ENCODE results near the gene TENM4.

Gene TENM4

DNA sequence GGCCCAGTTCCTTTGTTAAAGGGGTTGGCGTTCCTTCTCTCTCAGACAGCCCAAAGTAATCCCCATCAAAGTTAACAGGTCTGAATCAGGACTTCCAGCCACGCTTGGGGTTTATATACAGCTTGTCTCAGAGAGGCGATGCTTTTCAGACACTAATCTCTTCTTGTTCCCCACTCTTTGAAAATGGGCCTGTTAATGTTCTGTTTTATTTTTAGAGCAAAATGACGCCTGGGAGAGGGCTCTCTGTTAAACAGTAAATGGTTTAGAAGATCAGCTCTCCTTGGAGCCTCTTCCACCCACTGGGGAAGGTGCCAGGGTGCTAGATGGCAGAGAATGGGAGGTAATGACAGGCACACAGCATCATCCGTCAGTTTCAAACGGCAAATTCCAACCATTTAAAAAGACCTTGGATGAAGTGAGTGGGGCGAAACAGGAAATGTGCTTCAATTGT is 630.2 kb downstream of the TENM4 start:
- DNase-seq (ENCODE audit: low read depth) = no peak
- H3K4me3 ChIP-seq (ENCODE audit: control insufficient read depth, low read depth, low read length) = no peak overlapping the region
- TF ChIP-seq, protein P1, sequence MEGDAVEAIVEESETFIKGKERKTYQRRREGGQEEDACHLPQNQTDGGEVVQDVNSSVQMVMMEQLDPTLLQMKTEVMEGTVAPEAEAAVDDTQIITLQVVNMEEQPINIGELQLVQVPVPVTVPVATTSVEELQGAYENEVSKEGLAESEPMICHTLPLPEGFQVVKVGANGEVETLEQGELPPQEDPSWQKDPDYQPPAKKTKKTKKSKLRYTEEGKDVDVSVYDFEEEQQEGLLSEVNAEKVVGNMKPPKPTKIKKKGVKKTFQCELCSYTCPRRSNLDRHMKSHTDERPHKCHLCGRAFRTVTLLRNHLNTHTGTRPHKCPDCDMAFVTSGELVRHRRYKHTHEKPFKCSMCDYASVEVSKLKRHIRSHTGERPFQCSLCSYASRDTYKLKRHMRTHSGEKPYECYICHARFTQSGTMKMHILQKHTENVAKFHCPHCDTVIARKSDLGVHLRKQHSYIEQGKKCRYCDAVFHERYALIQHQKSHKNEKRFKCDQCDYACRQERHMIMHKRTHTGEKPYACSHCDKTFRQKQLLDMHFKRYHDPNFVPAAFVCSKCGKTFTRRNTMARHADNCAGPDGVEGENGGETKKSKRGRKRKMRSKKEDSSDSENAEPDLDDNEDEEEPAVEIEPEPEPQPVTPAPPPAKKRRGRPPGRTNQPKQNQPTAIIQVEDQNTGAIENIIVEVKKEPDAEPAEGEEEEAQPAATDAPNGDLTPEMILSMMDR (IDR thresholded peaks at IDR 0.05; ENCODE audit: control insufficient read depth, insufficient read depth, low read depth, low read length, missing control alignments) = no peak

DNA sequence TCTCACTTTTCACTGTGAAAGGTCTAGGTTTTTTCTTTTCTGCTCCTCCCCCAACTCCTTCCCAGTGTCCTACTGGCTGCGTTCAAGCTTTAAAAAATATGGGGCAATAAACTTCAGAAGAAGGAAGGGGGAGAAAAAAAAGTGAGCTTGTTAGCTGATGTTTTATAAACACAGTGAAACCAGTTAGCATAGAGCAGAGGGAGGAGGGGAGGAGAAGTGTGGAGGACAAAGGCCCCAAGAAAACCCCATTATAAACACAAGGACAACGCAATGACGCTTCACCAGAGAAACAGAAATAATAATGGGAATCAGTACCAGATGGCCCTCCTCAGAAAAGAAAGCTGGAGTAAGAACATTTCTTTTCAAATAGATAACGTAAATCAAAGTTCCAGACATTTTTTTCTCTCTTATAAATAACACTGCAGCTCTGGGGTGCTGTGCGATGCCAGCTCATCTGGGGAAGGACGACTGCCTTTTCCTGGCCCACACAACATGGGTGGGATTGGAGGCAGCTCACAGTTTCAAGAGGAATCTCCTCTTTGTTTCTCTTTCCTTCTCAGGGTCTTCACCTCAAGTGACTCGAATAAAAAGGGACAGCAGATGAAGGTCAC is 630.8 kb downstream of the TENM4 start:
- no peak for DNase-seq (ENCODE audit: low read depth)
- TF ChIP-seq, protein P1 (IDR thresholded peaks at IDR 0.05; ENCODE audit: control insufficient read depth, insufficient read depth, low read depth, low read length, missing control alignments) = no peak
- no peak overlapping the region for H3K4me3 ChIP-seq (ENCODE audit: control insufficient read depth, low read depth, low read length)

DNA sequence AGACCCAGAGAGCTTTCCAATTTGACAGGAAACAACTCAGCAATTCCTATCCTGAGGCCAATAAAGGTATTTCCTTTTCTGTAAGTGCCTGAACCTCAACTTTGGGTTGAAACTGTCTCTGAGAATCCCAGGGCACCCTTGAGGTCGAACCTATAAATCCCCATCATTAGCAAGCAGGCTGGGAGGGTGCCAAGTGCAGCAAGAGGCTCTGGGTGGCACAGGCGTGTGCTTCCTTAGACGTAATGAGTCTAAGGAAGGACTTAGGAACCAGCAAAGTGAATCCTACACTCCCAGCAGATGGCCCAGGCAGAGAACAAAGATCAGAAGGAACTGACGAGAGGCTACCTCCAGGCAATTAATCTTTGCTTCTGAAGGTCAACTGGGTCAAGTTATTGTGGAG is 631.9 kb downstream of the TENM4 start:
- DNase-seq (ENCODE audit: low read depth) = no peak
- no peak overlapping the region for H3K4me3 ChIP-seq (ENCODE audit: control insufficient read depth, low read depth, low read length)
- TF ChIP-seq, protein P1 (IDR thresholded peaks at IDR 0.05; ENCODE audit: control insufficient read depth, insufficient read depth, low read depth, low read length, missing control alignments) = no peak

DNA sequence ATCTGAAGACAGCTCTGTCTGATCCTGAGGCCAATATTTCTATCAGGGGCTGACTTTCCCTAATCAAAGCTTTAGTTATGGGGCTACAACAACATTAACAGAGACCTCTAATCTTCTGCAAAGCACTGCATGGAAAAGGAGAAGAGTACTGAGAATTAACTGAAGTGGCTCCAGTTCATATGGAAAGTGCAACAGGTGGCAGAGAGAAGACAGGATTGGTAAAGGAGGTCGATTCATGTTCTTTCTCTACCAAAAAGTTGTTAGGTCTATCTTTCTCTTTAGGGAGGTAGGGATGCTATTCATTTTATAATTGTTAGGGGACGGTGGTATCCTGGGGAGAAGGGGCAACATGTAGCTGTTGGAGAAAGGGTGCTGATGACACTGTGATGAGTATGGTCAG is 633.5 kb downstream of the TENM4 start:
- H3K4me3 ChIP-seq (ENCODE audit: control insufficient read depth, low read depth, low read length) = no peak overlapping the region
- no peak for DNase-seq (ENCODE audit: low read depth)
- TF ChIP-seq, protein P1 (IDR thresholded peaks at IDR 0.05; ENCODE audit: control insufficient read depth, insufficient read depth, low read depth, low read length, missing control alignments) = no peak

DNA sequence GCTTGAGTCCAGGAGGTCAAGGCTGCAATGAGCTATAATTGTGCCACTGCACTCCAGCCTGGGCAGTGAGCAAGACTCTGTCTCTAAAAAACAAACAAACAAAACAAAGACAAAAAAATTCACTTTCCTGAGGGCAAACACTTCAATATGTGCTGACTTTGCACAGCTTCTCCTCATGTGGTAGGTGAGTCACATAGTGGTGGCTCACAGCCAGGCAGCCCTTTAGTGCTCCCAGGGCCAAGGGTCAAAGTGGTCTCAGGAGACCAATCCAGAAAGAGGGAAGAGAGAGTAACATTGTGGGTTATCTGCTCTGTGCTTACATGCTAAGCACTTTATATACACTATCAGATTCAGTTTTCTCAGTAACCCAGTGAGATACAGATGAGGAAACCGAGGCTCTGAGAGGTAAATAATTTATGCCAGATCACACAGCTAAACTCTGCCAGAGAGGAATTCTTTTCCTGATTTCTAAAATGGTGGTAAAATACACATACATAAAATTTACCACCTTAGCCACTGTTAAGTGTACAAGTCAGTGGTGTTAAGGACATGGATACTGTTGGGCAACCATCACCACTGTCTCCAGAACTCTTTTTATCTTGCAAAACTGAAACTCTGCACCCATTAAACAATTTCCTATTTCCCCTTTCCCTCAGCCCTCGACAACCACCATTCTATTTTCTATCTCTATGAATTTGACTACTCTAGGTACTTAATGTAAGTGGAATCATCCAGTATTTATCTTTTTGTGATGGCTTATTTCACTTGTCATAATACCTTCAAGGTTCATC is 634.4 kb downstream of the TENM4 start:
- no peak overlapping the region for H3K4me3 ChIP-seq (ENCODE audit: control insufficient read depth, low read depth, low read length)
- TF ChIP-seq, protein P1 (IDR thresholded peaks at IDR 0.05; ENCODE audit: control insufficient read depth, insufficient read depth, low read depth, low read length, missing control alignments) = no peak
- DNase-seq (ENCODE audit: low read depth) = no peak

DNA sequence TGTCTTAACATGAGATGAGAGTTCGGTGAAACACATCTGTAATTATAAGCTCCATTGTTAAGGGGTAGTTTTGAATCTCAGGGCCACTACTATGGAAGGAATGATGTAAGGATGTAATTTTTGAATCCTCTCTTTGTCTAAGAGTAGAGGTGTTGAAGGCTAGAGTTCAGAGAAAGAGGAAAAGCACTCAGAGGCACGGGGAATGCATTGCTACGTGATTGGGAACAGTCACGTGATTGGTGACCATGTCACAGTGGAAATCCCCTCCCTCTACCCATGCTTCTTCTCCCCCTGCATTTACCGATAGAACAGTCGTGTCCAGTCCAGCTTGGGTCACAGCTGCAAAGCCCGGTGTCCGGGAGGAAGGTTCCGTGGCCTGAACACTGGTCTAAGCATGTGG is 635.8 kb downstream of the TENM4 start:
- DNase-seq (ENCODE audit: low read depth) = no peak
- TF ChIP-seq, protein P1 (IDR thresholded peaks at IDR 0.05; ENCODE audit: control insufficient read depth, insufficient read depth, low read depth, low read length, missing control alignments) = no peak
- no peak overlapping the region for H3K4me3 ChIP-seq (ENCODE audit: control insufficient read depth, low read depth, low read length)
